CD4-positive, alpha-beta T cell treated with Interleukin-4 for 4 hours (primary cell): ENCODE measurements around the gene SDSL.

Source experiments
- DNase-seq: peaks from one replicate; pipeline ENCODE4 v3.0.0-alpha.2; 2020

The SDSL gene

GRCh38 chr12:113424456-113424855 lies 2.3 kb downstream of the SDSL start:
- no peak for DNase-seq

- peak; percentile 27 for DNase-seq
Observed at GRCh38 chr12:113424915-113425823, 3.0 kb downstream of the SDSL start.

- no peak for DNase-seq
Observed at GRCh38 chr12:113425960-113426453, 3.8 kb downstream of the SDSL start.

GRCh38 chr12:113427882-113428281 lies 5.7 kb downstream of the SDSL start:
- no peak for DNase-seq

GRCh38 chr12:113428482-113428881 lies 6.3 kb downstream of the SDSL start:
- no peak for DNase-seq

GRCh38 chr12:113432986-113433385 lies 10.8 kb downstream of the SDSL start:
- no peak for DNase-seq

GRCh38 chr12:113435367-113435766 lies 13.2 kb downstream of the SDSL start:
- no peak for DNase-seq

GRCh38 chr12:113436586-113436985 lies 14.4 kb downstream of the SDSL start:
- DNase-seq, result no peak

- DNase-seq, result no peak
Observed at GRCh38 chr12:113436993-113437728, 15.0 kb downstream of the SDSL start.

- no peak for DNase-seq
Observed at GRCh38 chr12:113437729-113438100, 15.5 kb downstream of the SDSL start.

GRCh38 chr12:113438523-113439300 lies 16.5 kb downstream of the SDSL start:
- no peak for DNase-seq

GRCh38 chr12:113439301-113439597 lies 17.1 kb downstream of the SDSL start:
- DNase-seq, result no peak

GRCh38 chr12:113439606-113440030 lies 17.4 kb downstream of the SDSL start:
- DNase-seq, result no peak

- DNase-seq, result no peak
Observed at GRCh38 chr12:113440336-113440735, 18.2 kb downstream of the SDSL start.

GRCh38 chr12:113440947-113441782 lies 19.0 kb downstream of the SDSL start:
- no peak for DNase-seq

GRCh38 chr12:113443030-113443539 lies 20.9 kb downstream of the SDSL start:
- no peak for DNase-seq

GRCh38 chr12:113445544-113446171 lies 23.5 kb downstream of the SDSL start:
- no peak for DNase-seq

GRCh38 chr12:113448873-113449272 lies 26.7 kb downstream of the SDSL start:
- no peak for DNase-seq

GRCh38 chr12:113449299-113449698 lies 27.1 kb downstream of the SDSL start:
- no peak for DNase-seq

GRCh38 chr12:113449839-113450238 lies 27.7 kb downstream of the SDSL start:
- no peak for DNase-seq

- DNase-seq, result no peak
Observed at GRCh38 chr12:113452458-113452857, 30.3 kb downstream of the SDSL start.

- no peak for DNase-seq
Observed at GRCh38 chr12:113453330-113453729, 31.1 kb downstream of the SDSL start.
